Ishikawa (cell line): ENCODE data around the gene STPG3.

ENCODE experiments used
- CEBPB ChIP-seq: IDR thresholded peaks from 2 replicates; pipeline ENCODE4 v1.6.1; 2012
- CREB1 ChIP-seq: IDR thresholded peaks from 2 replicates; pipeline ENCODE4 v1.6.1; 2012; ENCODE audit warnings: low read depth
- EGR1 ChIP-seq: IDR thresholded peaks from 2 replicates; pipeline ENCODE4 v1.6.1; 2012
- FOXM1 ChIP-seq: IDR thresholded peaks from 2 replicates; pipeline ENCODE4 v1.6.1; 2012; ENCODE audit warnings: low read depth, borderline replicate concordance
- NFIC ChIP-seq: IDR thresholded peaks from 2 replicates; pipeline ENCODE4 v1.6.1; 2012
- RAD21 ChIP-seq: IDR thresholded peaks from 2 replicates; pipeline ENCODE4 v1.6.1; 2012; ENCODE audit warnings: low read depth
- REST ChIP-seq: IDR thresholded peaks from 2 replicates; pipeline ENCODE4 v1.6.1; 2012; ENCODE audit warnings: low read depth, mild to moderate bottlenecking
- TAF1 ChIP-seq: IDR thresholded peaks from 2 replicates; pipeline ENCODE4 v1.6.1; 2012; ENCODE audit warnings: low read depth, mild to moderate bottlenecking
- TCF12 ChIP-seq: IDR thresholded peaks from 2 replicates; pipeline ENCODE4 v1.6.1; 2012; ENCODE audit warnings: low read depth
- YY1 ChIP-seq: IDR thresholded peaks from 2 replicates; pipeline ENCODE4 v1.6.1; 2012; ENCODE audit warnings: low read depth
- ZBTB7A ChIP-seq: IDR thresholded peaks from 2 replicates; pipeline ENCODE4 v1.6.1; 2012; ENCODE audit warnings: low read depth
- TF ChIP-seq, protein P1 (sequence below): IDR thresholded peaks from 2 replicates; pipeline ENCODE4 v1.6.1; 2012
- TF ChIP-seq, protein P2 (sequence below): IDR thresholded peaks from 2 replicates; pipeline ENCODE4 v1.6.1; 2012

- TF ChIP-seq CREB1 (no peak), CEBPB (no peak), TAF1 (no peak), TCF12 (no peak), REST (no peak), YY1 (no peak), RAD21 (no peak), EGR1 (no peak), FOXM1 (no peak), ZBTB7A (no peak), NFIC (0 out of 2 replicates have a peak, but pooled peaks have one; percentile 18)
- TF ChIP-seq, protein P1, sequence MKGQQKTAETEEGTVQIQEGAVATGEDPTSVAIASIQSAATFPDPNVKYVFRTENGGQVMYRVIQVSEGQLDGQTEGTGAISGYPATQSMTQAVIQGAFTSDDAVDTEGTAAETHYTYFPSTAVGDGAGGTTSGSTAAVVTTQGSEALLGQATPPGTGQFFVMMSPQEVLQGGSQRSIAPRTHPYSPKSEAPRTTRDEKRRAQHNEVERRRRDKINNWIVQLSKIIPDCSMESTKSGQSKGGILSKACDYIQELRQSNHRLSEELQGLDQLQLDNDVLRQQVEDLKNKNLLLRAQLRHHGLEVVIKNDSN = no peak
- TF ChIP-seq, protein P2, sequence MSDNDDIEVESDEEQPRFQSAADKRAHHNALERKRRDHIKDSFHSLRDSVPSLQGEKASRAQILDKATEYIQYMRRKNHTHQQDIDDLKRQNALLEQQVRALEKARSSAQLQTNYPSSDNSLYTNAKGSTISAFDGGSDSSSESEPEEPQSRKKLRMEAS = no peak
Observed at GRCh38 chr9:137266162-137266527, 15.1 kb downstream of the STPG3 start.
